ENCODE results near the gene TMEM259.
"Not testable (repeated sequence)": the region's sequence is repeated elsewhere in the genome, so short reads cannot be mapped to it uniquely, and the experiment has no call there.

TMEM259 gene

GRCh38 chr19:1038978-1039645, 18.2 kb upstream of the TMEM259 start:
- no peak for DNase-seq

- no peak for DNase-seq
Measured at GRCh38 chr19:1037621-1038064, 16.7 kb upstream of the TMEM259 start.

DNA sequence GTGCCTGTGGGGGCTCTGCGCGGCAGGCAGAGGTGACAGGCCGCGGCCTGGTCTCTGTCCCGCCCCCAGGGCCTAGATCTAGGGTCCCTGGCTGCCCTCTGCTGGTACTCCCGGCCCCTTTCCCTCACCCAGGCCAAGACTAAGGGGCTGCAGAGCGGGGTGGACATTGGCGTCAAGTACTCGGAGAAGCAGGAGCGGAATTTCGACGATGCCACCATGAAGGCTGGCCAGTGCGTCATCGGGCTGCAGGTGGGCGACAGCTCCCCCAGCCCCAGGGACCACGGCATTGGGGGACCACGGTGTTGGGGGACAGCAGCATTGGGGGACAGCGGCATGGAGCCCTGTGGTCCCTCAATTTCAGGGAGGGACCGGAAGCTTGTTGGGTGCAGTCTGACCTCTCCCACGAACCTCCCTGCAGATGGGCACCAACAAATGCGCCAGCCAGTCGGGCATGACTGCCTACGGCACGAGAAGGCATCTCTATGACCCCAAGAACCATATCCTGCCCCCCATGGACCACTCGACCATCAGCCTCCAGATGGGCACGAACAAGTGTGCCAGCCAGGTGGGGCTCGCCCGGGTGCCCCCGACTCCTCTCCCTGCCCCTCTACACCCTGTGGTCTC, 15.2 kb upstream of the TMEM259 start:
- DNase-seq = no peak

- DNase-seq = no peak
Measured at GRCh38 chr19:1032264-1032867, 11.4 kb upstream of the TMEM259 start.

GRCh38 chr19:1028062-1028926, 7.4 kb upstream of the TMEM259 start:
- DNase-seq = no peak

- DNase-seq = no peak
Measured at GRCh38 chr19:1027650-1028061, 6.7 kb upstream of the TMEM259 start.

- peak; percentile 37 to 46 for DNase-seq
Measured at GRCh38 chr19:1026783-1027649, 6.1 kb upstream of the TMEM259 start.

GRCh38 chr19:1025960-1026782, 5.2 kb upstream of the TMEM259 start, which contains the start of gene CNN2:
Gene CNN2 (plus strand): TSS chr19:1026608. CDS start chr19:1026662, 54 bp downstream.
- DNase-seq = peak; percentile 57 to 78

GRCh38 chr19:1025080-1025479, 4.2 kb upstream of the TMEM259 start:
- DNase-seq = not testable (repeated sequence)

- DNase-seq = not testable (repeated sequence)
Measured at GRCh38 chr19:1023883-1024188, 2.9 kb upstream of the TMEM259 start.

DNA sequence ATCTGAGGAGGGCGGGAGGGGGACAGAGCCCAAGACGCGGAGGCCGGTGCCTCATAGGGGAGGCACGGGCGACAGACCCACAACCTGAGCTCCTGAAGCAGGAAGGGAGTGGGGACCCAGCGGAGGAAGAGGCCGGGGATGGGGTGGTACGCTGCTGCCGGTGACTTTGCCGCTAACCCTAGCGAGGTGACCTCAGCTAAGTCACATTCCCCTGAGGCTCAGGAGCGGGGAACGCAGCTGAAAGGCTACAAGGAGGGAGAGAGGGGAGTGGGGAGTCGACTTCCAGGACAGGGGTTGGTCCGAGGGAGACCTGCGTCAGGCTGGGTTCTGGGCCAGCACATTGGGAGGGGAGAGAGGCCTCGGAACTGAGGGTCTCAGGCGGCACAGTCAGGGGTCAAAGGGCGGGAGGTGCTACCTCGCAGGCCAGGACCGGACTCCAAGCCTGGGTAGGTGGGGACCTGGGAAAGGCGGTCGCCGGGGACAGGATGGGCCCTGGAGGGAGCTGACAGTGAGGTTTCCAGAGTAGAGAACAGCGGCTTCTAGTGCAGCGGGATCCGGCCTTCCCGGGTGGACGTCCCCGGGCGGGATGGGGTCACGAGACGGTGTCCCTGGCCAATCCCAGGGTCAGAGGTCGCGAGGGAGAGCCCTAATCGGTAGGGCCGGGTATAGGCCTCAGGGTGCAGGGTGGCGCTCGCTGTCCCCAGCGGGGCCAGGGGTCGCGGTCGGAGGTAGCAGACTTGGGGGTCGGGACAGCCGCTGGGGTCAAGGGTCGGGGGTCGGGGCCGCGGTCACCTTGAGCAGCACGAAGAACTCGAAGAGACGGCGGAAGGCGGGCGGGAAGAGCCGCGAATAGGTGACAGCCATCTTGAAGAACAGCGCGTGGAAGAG, 699 bp downstream of the TMEM259 start:
- DNase-seq = peak in 1 of 2 donors; percentile 37

DNA sequence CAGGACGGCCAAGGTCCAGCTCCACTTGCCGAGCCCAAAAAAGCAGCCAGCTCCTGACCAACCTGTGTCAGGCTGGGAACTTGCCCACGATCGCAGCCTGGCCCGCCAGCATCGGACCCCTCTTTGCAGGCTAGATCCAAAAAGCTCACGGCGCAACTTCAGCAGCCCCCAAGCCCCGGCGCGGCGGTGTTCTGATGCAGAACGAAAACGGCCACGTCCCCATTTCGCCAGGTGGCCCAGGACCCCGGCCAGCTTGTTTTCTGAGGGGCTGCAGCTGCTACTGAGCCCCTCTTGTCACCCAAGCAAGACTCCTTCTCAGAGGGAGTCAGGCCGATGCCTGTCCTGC, 1.3 kb downstream of the TMEM259 start:
- DNase-seq = no peak

GRCh38 chr19:1018932-1019615, 1.8 kb downstream of the TMEM259 start:
- no peak for DNase-seq

- DNase-seq = no peak
Measured at GRCh38 chr19:1018393-1018792, 2.5 kb downstream of the TMEM259 start.

DNA sequence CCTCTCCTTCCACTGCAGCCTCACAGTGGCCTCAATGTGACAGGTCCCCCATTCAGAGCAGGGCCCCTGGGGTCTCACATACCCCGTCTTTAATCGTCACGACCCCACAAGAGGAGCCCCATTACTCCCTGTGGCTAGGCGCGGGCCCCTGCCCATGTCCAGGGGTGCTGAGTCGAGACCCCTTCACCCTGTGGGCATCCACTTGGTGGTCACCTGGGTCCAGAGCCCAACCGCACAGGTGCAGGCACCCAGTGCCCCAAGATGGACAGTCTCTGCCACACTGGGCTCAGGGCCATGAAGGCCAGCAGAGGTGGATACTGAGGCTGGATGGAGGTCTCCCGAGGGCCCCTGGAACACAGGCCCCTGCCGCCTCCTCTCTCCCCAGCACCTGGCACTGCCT, 3.0 kb downstream of the TMEM259 start:
- no peak for DNase-seq

- DNase-seq = no peak
Measured at GRCh38 chr19:1017115-1017905, 3.6 kb downstream of the TMEM259 start.

DNA sequence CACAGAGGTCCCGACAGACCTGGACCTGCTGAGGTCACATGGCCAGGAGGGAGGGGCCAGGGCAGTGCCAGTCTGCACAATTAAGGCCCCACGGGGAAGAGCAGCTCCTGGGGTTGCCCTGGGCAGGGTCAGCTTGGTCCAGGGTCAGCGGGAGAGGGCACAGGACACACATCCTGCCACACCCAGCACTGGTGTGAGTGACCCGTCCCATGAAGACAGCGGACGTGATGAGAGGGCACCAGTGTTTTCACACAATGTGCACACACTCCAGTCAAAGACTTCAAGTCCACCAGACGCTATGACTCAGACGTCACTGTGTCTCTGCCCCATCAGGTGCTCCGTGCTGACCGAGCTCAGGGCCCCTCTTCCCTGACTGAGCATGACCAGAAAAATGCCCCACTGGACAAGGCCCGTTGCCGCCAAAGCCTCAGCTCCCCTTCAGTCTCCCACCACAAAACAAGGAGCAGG, 4.2 kb downstream of the TMEM259 start:
- no peak for DNase-seq

DNA sequence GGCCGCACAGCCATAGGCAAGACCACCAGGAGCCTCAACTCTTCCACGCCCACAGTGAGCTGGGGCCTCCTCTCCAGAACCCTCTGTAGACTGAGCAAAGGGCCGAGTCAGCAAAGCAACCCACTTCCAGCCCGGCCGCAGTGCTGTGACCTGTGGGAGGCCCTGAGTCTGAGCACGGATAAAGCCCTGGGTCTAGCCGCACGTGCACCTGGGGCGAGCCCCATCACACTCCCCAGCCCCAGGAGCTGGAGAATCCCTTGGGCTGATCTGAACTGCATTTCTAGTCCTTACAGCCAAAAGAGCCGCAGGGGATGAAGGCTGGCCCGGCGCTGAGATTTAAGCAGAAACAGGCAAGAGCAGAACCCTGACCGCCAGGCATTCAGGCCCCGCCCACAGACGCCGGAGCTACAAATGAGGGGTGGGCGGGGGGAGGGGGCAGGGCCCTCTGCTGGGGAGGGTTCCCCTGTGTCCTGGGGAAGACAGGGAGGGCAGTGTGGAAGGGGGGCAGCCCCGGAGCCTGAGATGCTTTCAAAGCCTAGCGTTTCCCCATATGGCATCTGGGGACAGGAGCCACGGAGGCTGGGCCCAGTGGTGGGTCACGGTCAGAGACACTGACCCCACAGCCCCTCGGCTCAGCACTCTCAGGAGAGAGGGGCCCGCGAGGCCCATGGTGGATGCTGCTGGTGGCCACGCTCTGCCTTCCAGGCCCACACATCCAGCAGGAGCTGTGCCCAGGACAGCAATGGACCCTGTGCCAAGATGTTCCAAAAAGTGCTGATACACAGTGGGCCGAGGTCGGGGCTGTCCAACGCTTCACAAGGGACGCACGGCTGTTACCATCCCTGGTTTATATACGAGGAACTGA, 4.9 kb downstream of the TMEM259 start:
- DNase-seq = no peak

All from inflammatory macrophage treated with lipopolysaccharide for 1 hour (primary cell).